Right cardiac atrium (tissue), 5 donors: ENCODE results near the gene FZD8. TPM values are rescaled to one million over a fixed set of nuclear protein-coding genes. Genes with fewer than 3 reads are reported as not detected.
A peak's percentile ranks its signal among the peaks of the same experiment; 100 is the strongest.

Experiments used
- ATAC-seq, 2 donors: fragments of 200-7000 bp; cut with Tn5 transposase; one replicate each; pipeline versions ENCODE4 v1.8.0 to v1.9.1; 2020; ENCODE audit warnings: moderate library complexity in 2 of 2, mild to moderate bottlenecking in 1 of 2
- DNase-seq, 3 donors: peaks; one replicate each; pipeline ENCODE4 v3.0.0-alpha.2; 2020
- H3K27ac ChIP-seq: one replicate; pipeline ENCODE4 v1.5.1; 2013; ENCODE audit warnings: mild to moderate bottlenecking, low read length, control low read depth, moderate library complexity
- H3K27me3 ChIP-seq: one replicate; pipeline ENCODE4 v1.6.1; 2013; ENCODE audit not compliant: control insufficient read depth, insufficient read depth
- H3K4me1 ChIP-seq: one replicate; pipeline ENCODE4 v1.6.1; 2013; ENCODE audit warnings: low read length; ENCODE audit not compliant: control insufficient read depth, insufficient read depth
- H3K4me3 ChIP-seq: one replicate; pipeline ENCODE4 v1.5.1; 2013; ENCODE audit warnings: low read length, control low read depth
- H3K9me3 ChIP-seq: one replicate; pipeline ENCODE4 v1.6.1; 2013; ENCODE audit warnings: low read length; ENCODE audit not compliant: control insufficient read depth
- WGBS: extraction: QIAGEN DNeasy Blood & Tissue Kit; methylation state at CpG from one replicate; pipeline ENCODE4 v1.1.7; 2013; 5-methylcytosine and 5-hydroxymethylcytosine counted together
- intact Hi-C, 4 donors: fragments of 100-400 bp; cut with DNase I; formaldehyde crosslinking; loops; one replicate each; pipeline versions ENCODE4 v1.11.0 to v1.14.0; 2022 to 2023
- polyA plus RNA-seq: library from polyadenylated mRNA; stranded (reverse); fragments of 200-250 nt; gene quantifications from one replicate; pipeline ENCODE4 v1.2.3, GENCODE V29; 2013
- total RNA-seq, 4 donors: library from RNA; stranded (reverse); fragmentation: NEBNext Ultra II Directional; extraction: Animal tissue kit (Norgen Biotek cat#: 25700); gene quantifications; one replicate each; pipeline ENCODE4 v1.2.1, GENCODE V29; 2021
- donor health status: healthy with polysubstance abuse.
- donor health status: DM: no; HTN: yes; CAD: no.
- donor health status: DM: no; HTN: no; CAD: no.
- donor health status: DM: no; HTN: yes; CAD: no; lungs with severe emphysema.
- donor health status: DM: yes; HTN: yes; CAD: no.

Gene FZD8
- total and polyA plus RNA-seq, 5 donors: 5.7 to 21.6 (median 16.9) TPM

- H3K9me3 ChIP-seq: no peaks in the 10 kb centered on the region
- WGBS: 10% methylated on average over 78 of the region's 78 CpGs
- H3K27me3 ChIP-seq: no peaks in the 10 kb centered on the region
- ATAC-seq (peak; percentile 29 to 51), DNase-seq (peak in 2 of 3 donors; percentile 60 to 68)
- H3K4me3 ChIP-seq: peak overlapping the region; percentile 43
- no peak overlapping the region for H3K27ac ChIP-seq
- no peaks in the 10 kb centered on the region for H3K4me1 ChIP-seq
- intact Hi-C loops: no loop called here
These were observed 34.4 kb downstream of the FZD8 start for GRCh38 chr10:35607475-35608327.

GRCh38 chr10:35606430-35606829 is 35.7 kb downstream of the FZD8 start:
- intact Hi-C loops: no loop called here
- H3K27me3 ChIP-seq: no peaks in the 10 kb centered on the region

GRCh38 chr10:35605191-35605590 is 36.9 kb downstream of the FZD8 start, which contains the start of gene GJD4:
Gene GJD4, plus strand, starts transcription at chr10:35605341. Its CDS starts 227 bp downstream, at chr10:35605568.
- Histone ChIP-seq H3K27ac (no peak within 1 kb of the TSS), H3K27me3 (no peaks in the 10 kb centered on the region), H3K4me3 (no peak within 1 kb of the TSS), H3K4me1 (no peaks in the 10 kb centered on the region), H3K9me3 (no peaks in the 10 kb centered on the region)
- intact Hi-C loops: no loop called here
- WGBS: 58% methylated on average over 8 of the region's 8 CpGs
- ATAC-seq: no peak
- DNase-seq: no peak

More at GRCh38 chr10:35606430-35606829, 35.7 kb downstream of the FZD8 start:
- H3K27ac ChIP-seq: no peak overlapping the region
- DNase-seq (no peak), ATAC-seq (no peak)
- H3K4me1 ChIP-seq: no peaks in the 10 kb centered on the region
- WGBS: 72% methylated on average over 6 of the region's 6 CpGs
- H3K9me3 ChIP-seq: no peaks in the 10 kb centered on the region
- no peak overlapping the region for H3K4me3 ChIP-seq

- Histone ChIP-seq H3K27ac (no peak overlapping the region), H3K4me3 (no peak overlapping the region), H3K27me3 (no peaks in the 10 kb centered on the region), H3K4me1 (no peaks in the 10 kb centered on the region), H3K9me3 (no peaks in the 10 kb centered on the region)
- 54% methylated on average over 2 of the region's 2 CpGs for WGBS
- intact Hi-C loops: no loop called here
- DNase-seq (no peak), ATAC-seq (no peak)
These were observed 41.9 kb downstream of the FZD8 start for GRCh38 chr10:35600193-35600592.

GRCh38 chr10:35598379-35598778 is 43.7 kb downstream of the FZD8 start:
- WGBS: 37% methylated on average over 6 of the region's 6 CpGs
- Histone ChIP-seq H3K27ac (no peak overlapping the region), H3K9me3 (no peaks in the 10 kb centered on the region), H3K4me3 (no peak overlapping the region), H3K27me3 (no peaks in the 10 kb centered on the region), H3K4me1 (no peaks in the 10 kb centered on the region)
- intact Hi-C loops: loop anchor here in 2 of 4 donors (10.0 kb wide), 2 partner anchors 354 to 364 kb away; no protein-coding TSS in a partner anchor
- DNase-seq (peak in 1 of 3 donors; percentile 61), ATAC-seq (no peak)

GRCh38 chr10:35595106-35595505 is 47.0 kb downstream of the FZD8 start:
- no peaks in the 10 kb centered on the region for H3K27me3 ChIP-seq
- H3K27ac ChIP-seq: no peak overlapping the region
- ATAC-seq: no peak
- 40% methylated on average over 3 of the region's 3 CpGs for WGBS
- H3K4me1 ChIP-seq: no peaks in the 10 kb centered on the region
- no peak for DNase-seq
- no peak overlapping the region for H3K4me3 ChIP-seq
- no peaks in the 10 kb centered on the region for H3K9me3 ChIP-seq
- intact Hi-C loops: loop anchor here in 2 of 4 donors (10.0 kb wide), 2 partner anchors 350 to 360 kb away; no protein-coding TSS in a partner anchor

- DNase-seq (no peak), ATAC-seq (no peak)
- no peaks in the 10 kb centered on the region for H3K9me3 ChIP-seq
- intact Hi-C loops: loop anchor here in 2 of 4 donors (10.0 kb wide), 2 partner anchors 350 to 360 kb away; no protein-coding TSS in a partner anchor
- H3K4me3 ChIP-seq: no peak overlapping the region
- WGBS: 70% methylated on average over 14 of the region's 14 CpGs
- no peaks in the 10 kb centered on the region for H3K27me3 ChIP-seq
- no peak overlapping the region for H3K27ac ChIP-seq
- no peaks in the 10 kb centered on the region for H3K4me1 ChIP-seq
These were observed 47.7 kb downstream of the FZD8 start for GRCh38 chr10:35594115-35595079.

GRCh38 chr10:35592441-35592840 is 49.7 kb downstream of the FZD8 start:
- Histone ChIP-seq H3K27me3 (no peaks in the 10 kb centered on the region), H3K4me1 (no peaks in the 10 kb centered on the region), H3K9me3 (no peaks in the 10 kb centered on the region), H3K27ac (no peak overlapping the region), H3K4me3 (no peak overlapping the region)
- ATAC-seq: no peak
- DNase-seq: no peak
- WGBS: 93% methylated on average over 4 of the region's 4 CpGs
- intact Hi-C loops: loop anchor here in 2 of 4 donors (10.0 kb wide), 2 partner anchors 348 to 358 kb away; no protein-coding TSS in a partner anchor

GRCh38 chr10:35588836-35589235 is 53.3 kb downstream of the FZD8 start:
- no peaks in the 10 kb centered on the region for H3K27me3 ChIP-seq
- no peak for ATAC-seq
- intact Hi-C loops: no loop called here
- DNase-seq: no peak
- H3K27ac ChIP-seq: no peak overlapping the region
- H3K4me1 ChIP-seq: no peaks in the 10 kb centered on the region
- no peak overlapping the region for H3K4me3 ChIP-seq
- no peaks in the 10 kb centered on the region for H3K9me3 ChIP-seq
